Stimulated activated CD8-positive, alpha-beta memory T cell treated with anti-CD3 and anti-CD28 coated beads, Interleukin-15, amount 100 ng/mL, for 48 hours (primary cell): ENCODE results near the gene PRDM16.

Experiments used
- DNase-seq, 2 donors: peaks; one replicate each; pipeline ENCODE4 v3.0.0-alpha.2; 2020; ENCODE audit warnings: low read depth in 2 of 2

PRDM16 gene

GRCh38 chr1:3450202-3450863 is 381.3 kb downstream of the PRDM16 start:
- no peak for DNase-seq

DNA sequence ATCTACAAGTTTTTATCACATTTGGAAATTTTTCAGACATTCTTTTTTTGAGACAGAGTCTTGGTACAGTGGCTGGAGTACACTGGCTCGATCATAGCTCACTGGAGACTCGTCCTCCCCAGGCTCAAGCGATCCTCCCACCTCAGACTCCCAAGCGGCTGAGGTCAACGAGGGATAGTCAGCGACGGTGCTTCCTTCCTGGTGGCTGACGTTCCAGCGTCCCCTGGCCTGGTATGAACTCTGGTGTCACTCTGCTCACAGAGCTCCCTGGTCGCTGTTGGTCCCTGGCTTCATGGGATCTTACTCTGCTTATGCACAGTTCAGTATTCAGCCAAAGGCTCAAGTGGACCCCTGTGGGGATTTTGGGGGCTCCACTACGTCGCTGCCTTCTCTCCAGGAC is 382.0 kb downstream of the PRDM16 start:
- DNase-seq = no peak

DNA sequence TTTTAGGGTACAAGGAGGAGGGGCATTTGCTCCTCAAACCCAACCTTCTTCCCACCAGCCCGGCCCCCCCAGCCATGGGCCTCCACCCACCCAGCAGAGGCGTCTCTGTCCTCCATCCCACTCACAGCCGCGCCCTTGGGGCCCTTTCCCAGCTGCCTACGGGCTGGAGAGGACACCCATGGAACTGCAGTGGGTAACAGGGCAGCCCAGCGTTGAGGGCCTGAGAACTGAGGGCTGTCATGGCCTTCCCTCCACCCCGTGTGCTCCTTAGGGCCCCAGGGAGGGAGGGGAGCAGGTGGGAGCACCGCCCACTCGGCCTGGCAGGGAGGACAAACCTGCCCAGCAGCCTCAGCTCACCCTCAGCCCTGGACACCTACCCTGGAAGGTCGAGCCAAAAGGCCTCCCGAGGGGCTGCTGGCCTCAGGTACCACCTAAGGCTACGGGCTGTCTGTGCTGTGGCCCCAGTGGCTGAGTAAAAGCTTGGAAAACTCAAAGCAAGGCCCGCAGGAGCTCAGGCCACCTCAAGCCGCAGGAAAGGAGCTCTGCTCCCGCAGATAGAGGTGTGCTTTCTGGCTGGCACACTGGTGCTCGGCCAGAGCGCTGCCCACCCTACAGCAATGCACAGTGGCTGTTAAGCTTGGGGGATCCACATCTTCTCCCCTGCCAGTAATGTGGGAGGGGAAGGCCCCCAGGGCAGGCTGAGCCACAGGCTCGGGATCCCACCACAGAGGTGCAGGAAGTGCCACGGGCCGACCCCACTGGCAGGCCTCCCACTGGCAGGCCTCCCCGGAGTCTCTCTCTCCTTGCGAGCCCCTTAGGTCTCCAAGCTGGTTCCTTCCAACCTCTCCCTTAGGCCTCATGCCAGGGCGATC is 383.2 kb downstream of the PRDM16 start:
- no peak for DNase-seq

DNA sequence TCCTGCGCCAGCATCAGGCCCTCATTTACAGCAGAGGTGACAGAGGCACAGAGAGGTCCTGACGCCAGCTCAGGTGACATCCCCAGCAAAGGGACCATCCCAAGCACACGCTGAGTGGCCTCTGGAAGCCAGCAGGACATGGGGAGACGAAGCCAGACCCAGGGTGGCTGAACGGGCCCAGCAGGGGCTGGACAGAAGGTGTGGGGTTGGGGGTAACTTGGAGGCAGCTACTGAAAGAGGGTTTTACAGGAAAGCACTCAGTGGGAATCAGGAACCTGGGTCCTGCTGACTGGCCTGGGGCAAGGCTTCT is 383.8 kb downstream of the PRDM16 start:
- no peak for DNase-seq

- DNase-seq = peak; percentile 55
Observed at GRCh38 chr1:3453203-3453761, 384.3 kb downstream of the PRDM16 start.

DNA sequence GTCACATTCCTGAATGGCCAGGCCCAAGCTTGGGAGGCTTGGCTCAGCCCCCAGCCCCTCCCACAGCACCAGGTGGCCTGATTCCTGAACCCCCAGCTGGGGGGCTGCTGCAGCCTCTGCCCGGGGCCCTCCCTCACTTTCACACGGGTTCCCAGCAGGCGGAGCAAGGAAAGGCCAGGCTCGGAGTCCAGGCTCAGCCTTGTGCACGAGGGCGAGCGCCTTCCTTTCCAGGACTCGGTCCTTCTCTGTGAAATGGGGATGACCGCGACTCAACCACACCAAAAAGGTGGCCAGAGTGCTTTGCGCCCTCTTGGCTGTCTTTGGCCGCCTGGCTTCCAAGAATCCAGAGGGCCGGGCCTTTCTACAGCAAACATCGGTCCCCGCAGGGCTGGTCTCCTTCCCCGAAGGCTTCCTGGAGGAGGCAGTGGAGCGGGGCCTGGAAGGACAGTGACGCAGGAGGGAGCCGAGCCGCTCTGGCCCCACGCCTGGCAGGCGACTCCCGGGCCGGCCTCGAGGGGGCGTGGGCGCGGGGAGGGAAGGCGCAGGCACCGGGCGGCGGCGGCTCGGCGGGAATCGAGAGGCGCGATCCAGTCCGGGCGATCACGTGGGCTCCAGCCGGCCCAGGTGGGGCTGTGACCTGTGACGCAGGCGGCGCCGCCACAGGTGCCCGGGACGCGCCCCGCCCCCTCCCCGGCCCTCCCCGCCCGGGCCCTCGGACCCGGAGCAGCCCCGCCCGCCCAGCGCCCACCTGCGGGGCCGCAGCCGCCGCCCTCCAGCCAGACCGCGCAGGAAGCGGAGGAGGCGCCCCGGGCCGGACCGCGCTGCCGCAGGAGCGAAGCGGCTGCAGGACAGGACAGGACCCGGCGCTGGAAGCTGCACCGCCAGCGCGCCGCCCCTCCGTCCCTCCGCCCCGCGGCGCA is 385.1 kb downstream of the PRDM16 start, which contains the start of gene ARHGEF16:
TSS of gene ARHGEF16 (plus strand) at position 775 of the 920 bp plus-strand sequence. CDS start 8,420 bp downstream, outside the sequence.
- no peak for DNase-seq

GRCh38 chr1:3454811-3455618 is 386.0 kb downstream of the PRDM16 start:
- no peak for DNase-seq

DNA sequence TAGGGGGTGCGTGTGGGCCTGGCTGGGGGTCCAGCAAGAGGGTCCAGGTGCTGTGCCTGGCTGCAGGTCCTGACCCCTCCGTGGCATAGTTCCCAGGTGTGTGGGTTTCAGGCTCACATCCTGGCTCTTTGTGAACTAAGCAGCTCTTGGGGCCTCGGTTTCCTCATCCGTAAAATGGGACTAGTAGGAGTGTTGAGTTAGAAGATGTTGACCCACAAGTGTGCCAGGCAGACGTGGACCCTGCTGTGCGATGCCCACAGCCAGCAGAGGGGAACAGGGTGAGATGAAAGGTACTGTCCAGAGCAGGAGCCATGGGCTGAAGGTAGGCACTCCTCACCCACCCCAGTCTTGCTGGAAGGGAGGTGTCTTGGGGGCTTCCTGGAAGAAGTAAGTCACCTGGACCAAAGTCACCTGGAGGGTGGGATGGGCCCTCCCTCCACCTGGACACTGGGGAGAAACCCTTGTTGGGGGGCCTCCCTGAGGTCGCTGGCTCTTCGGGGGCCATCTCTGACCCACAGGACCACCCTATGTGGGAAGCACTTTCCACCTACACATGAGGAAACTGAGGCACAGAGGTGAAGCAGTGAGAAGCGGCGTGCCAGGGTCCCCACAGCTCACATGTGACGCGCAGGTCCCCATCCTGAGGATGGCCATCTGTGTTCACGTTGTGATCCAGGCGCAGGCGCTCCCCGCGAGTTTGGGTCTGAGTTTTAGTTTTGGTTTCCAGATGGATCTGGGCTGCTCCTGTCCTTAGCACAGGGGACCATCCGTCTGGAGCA is 386.9 kb downstream of the PRDM16 start:
- DNase-seq = no peak

- DNase-seq = no peak
Observed at GRCh38 chr1:3456449-3456963, 387.5 kb downstream of the PRDM16 start.

DNA sequence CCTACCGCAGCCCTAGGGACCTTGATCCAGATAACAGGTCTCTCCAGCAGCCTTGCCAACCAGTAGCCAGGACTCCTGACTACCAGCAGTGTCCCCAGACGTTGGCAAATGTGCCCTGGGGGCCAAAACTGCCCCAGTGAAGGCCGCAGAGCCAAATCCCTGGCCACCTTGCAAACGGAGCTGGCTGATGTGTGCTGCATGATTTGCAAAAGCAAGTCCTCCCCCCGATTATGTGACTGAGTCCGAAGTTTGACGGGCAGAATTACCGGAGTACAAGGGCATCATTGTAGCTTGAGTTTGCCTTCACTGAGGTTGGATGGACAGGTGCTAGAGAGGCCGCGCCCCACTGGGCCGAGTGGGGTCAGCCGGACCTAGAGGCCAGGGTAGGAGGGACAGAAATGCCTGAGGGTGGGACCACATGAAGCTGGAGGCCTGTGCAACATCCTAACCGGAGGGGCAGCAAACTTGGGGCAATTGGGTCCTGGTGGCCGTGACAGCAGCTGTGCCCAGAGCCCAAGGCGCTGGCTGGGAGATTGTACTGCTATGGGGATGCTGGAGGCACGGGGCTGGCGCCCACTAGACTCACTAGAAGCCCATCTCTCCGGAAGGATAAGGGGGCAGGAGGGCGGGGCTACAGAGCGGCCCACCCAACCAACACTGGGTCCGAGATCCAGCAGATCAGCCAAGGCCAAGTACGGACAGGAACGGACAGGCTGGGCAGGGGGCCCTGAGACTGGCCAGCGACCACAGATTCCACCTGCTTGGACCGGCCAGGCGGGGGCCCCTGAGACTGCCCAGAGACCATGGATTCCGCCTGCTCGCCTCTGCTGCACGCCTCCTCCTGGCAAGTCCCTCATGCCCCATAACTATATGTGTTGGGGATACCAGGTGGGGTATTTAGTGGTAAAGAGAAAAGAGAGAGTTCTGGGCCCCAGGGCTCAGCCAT is 388.2 kb downstream of the PRDM16 start:
- no peak for DNase-seq

- no peak for DNase-seq
Observed at GRCh38 chr1:3457910-3458883, 389.2 kb downstream of the PRDM16 start.

GRCh38 chr1:3459051-3459908 is 390.3 kb downstream of the PRDM16 start:
- DNase-seq = no peak

- DNase-seq = no peak
Observed at GRCh38 chr1:3459940-3460671, 391.1 kb downstream of the PRDM16 start.

DNA sequence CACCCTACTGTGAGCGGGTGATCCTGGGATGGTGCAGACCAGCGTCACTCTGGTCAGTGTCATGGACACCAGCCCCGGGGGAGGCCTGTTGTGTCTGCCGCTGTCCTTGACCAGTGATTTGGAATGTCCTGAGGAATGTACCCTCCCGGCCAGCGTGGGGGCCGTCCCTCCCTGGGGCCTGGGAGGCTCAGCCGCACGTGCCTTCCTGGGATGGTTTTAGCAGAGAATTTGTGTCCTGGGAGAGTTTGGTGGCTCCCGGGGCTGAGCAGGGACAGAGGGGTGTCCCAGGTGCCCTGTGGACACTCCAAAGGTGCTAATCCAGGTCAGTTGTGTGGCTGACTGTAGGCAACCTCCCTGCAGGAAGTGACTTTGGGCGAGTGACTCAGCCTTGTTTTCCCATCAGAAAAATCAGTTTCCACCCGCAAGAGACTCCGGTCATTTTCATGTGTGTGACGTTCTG is 391.7 kb downstream of the PRDM16 start:
- DNase-seq = no peak

DNA sequence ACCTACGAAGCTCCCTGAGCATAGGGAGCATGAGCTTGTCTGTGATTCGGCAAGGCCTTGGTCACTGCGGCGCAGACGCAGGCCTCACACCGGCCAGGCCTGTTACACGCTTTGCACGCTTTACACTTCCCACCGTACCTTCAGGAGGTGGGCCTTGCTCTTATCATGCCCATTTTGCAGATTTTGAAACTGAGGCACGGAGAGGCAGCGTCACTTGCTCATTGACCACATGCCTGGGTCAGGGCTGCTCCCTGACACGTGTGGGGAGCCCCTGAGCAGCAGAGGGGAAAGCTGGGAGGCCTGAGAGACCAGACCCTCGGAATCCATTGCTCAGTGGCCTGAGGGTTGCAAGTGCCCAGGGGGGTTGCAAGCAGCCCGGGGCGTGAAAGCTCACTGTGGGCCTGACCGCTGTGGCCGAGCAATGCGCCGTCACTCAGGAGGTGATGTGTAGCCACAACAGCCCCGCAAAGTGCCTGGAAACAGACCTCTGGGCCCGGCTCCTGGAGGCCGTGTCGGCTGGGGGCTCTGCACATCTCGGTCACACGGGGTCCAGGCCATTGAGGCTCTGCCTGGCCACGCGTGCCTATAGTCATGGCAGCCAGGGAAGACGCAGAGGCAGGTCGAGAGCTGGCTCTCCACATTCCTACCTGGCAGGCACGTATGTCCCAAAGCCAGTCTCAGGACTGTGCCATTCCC is 392.4 kb downstream of the PRDM16 start:
- no peak for DNase-seq
